Hematopoietic multipotent progenitor cell treated with erythropoietin and hydrocortisone succinate and interleukin-3 and kit ligand, for 8 days (in vitro differentiated cells): Measurements from ENCODE around the gene PLA2G4F.
A peak's percentile ranks its signal among the peaks of the same experiment; 100 is the strongest.

Experiments
- DNase-seq: peaks from one replicate; pipeline ENCODE4 v3.0.0-alpha.2; 2015

PLA2G4F gene

DNA sequence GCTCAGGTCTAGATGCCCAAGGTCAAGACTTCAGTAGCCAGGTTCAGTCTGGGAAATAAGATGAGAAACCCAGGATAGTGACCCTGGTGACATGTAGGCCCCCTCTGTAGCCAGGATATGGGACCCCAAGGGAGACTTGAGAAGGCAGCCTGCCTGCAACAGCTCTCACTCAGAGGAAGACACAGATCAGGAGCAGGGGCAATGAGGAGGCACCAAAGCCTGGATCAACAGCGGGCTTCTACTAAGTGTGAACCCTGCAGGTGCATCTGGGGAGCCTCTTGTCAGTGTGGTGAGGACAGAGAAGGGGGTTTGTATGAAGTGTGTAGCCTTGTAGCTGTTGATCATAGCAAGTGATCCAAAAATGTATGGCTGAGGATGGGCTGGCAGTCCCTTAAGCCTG is 25.4 kb downstream of the PLA2G4F start:
- no peak for DNase-seq

DNA sequence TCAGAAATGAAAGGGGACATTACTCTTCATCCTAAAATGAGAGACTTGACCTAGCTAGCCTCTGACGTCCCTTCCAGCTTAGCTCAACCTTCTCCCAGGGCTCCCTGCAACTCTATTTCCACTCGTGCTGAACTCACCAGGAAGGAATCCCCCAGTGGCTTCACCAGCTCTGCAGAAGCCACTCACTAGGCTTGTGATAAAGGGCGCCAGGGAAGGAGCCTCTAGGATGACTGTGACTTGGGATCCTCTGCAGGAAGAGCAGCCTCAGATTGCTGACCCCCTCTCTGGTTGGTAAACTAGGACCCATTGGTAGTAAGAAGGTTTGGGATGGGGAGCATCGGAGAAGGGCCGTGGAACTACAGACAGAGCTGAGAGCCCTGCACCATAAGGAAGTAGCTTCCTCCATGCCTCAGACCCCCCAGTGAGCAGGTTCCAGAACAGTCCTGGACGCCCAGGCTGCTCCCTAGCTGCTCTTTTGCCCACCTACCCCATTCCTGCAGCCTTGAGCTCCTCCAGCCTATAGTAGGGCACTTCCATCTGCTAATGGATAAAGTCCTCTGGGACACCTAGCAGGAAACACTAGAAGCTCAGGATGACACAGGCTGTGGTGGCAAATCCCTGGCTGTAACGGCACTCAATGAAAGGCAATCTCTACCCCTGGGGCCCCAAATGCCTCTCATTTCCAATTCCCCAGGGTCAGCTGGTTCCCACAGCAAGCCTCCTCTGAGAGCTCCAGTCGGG is 26.0 kb downstream of the PLA2G4F start:
- no peak for DNase-seq

DNA sequence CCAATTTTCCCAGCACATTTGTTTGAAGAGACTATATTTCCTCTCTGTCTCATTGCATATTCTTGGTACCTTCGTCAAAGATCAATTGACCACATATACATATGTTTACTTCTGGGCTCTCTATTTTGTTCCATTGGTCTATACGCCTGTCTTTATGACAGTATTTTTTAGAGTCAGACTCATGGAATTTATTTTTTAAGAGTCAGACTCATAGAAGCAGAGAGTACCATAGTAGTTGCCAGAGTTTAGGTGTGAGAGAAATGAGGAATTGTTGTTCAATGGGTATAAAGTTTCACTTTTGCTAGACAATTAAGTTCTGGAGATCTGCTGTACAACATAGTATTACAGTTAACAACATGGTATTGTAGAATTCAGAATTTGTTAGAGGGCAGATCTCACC is 27.1 kb downstream of the PLA2G4F start:
- DNase-seq, result no peak

DNA sequence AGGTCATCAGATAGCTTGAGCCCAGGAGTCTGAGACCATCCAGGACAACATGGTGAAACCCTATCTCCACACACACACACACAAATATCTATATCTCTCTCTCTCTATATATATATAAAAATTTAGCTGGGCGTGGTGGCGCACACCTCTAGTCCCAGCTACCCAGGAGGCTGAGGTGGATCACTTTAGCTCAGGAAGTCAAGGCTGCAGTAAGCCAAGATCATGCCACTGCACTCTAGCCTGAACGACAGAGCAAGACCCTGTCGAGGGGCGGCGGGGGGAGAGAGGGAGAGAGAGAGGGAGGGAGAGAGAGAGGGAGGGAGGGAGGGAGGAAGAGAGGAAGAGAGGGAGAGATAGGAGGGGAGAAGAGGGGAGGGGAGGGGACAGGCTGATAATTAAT is 28.0 kb downstream of the PLA2G4F start:
- DNase-seq, result no peak

DNA sequence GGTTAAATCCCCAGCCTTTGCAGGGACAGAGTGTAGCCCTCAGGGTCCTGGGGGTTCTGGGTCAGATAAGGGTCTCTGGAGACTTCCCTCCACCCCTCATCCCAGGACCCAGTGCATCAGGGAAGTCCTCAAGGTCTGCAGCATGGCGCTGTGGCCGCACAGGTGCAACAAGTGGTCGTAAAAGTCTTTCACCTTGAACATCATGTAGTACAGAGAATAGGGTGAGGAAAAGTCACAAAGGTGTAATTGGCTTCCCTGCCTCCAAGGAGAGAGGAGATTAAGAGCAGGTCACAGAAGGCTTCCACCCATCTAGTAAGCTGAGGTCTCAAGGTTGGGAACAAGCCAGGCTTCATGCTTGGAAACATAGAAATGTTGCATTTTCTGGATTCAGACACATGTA is 32.9 kb downstream of the PLA2G4F start:
- no peak for DNase-seq

DNA sequence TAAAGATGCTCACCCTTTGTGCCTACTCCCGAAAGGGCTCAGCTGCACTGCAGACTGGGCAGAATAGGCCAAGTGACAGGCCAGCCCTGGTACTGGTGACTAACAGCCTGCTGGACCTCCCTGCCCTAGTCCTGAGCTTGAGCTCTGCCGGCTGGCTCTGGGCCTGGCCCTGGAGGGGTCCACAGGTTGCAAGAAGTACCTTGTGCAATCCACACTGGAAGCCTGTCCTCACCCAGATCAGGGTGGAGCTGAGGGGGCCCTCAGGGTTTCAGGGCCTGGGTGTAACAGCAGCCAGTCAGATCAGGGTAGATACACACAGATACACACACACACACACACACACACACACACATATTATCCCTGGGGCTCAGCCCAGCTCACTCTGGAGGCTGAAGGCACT is 34.8 kb downstream of the PLA2G4F start:
- DNase-seq, result no peak

DNA sequence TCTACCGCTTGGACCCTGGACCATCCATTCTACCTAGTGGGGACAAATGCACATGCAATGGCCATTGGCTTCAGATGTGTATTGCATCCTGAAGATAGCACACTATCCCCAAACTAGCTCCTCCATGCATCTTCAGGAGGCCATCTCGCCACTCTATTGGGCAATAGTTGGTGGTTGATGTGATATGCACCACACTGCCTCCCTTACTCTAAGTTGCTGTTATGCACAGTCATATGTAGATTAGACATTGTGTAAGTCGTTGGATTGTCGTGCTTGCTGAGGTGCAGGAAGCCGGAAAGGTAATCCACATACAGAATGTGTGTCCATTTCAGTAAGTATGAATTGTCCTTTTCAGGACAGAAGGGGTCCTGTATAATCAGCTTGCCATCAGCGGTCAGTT is 35.4 kb downstream of the PLA2G4F start:
- DNase-seq, result peak; percentile 27

DNA sequence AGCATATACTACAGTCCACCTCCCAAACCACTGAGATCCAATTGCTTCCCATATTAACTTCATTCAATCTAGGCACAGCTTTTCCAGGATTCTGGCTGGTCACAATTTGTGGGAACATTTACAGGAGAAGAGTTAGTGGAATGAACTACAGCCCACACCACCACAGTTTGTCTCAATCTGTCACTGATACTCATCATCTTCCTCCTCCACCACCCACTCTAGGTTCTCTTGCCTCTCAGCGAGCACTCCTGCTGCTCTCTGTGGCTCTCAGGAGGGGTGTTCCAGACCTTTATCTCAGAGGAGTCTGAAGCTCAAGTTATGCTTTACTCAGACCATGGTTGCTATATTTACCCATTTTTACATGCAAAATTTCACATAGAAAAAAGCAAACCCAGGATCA is 36.2 kb downstream of the PLA2G4F start:
- DNase-seq, result no peak

DNA sequence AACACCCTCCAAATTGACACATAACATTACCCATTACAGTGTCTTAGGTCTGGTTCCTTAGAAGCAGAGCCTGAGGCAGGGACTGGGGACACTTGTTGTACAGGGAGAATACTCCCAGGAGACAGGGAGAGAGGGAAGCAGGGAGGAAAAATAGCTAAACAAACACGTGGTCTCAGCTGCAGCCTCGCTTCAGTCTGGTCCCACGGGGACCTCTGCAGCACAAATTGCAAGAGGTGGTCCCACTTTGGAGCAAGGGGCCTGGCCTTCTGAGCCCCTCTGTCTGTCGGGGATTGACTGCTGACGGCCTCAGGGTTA is 37.0 kb downstream of the PLA2G4F start:
- DNase-seq, result no peak

DNA sequence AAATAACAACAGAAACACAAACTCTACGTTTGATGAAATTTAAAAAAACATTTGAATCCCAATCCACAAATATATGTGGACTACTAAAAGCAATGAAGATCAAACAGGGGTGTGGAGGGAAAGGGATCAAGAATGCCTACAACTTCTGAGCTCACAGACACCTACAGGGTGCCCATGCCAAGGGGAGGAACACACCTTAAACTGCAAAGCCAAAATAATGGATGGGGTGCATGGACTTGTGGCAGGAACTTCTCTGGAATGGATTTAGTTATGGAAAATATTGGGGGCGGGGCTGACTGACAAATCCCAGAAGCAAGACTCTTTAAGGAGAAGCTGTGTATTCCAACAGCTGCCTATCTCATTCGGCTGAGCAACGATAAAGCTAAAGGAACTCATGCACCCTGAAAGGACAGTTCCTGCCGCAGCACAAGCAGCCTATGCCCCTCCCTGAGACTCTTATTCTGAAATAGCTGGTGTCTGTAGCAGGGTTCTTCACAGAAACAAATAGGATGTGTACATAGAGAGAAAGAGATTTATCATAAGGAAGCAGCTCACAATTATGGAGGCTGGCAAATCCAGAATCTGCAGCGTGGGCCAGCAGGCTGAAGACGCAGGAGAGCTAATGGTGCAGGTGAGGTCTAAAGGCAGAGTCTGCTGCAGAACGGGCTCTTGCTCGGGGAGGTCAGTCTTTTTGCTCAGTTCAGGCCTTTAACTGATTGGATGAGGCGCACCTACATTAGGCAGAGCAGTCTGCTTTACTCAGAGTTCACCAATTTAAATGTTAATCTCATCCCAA is 37.6 kb downstream of the PLA2G4F start:
- DNase-seq, result peak; percentile 14

DNA sequence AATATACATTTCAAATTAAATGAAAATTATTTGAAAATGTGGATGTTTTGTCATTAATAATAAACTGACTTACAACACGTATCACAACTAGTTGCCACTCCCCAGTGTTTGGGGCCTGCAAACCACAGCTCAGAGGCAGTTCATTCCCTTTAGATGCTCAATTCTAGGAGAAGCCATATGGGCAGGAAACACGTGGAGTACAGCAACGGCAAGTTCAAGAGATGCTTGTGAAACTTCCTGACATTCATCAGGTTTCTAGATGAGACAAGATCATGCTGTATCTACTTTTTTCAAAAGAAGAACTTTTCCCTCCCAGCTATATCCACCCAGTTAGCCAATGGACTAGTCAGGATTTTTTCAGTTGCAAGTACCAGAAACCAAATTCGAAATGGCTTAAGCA is 44.5 kb downstream of the PLA2G4F start:
- DNase-seq, result peak; percentile 16

DNA sequence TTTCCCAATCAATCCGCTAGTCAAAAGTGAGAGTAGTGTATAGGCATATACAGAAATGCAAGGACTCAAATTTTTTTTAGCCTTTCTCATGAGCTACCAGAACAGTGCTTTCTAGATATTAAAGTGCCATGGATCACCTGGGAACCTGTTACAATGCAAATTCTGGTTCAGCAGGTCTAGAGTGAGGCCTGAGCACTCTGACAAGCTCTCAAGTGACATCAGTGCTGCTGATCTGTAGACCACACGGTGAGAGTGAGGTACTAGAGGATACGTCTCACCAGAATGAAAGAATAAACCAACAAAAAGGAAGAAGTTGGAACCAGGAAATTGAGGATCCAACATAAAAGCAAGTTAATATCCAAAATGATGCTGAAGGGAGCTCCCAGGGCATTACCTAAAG is 46.1 kb downstream of the PLA2G4F start:
- no peak for DNase-seq

DNA sequence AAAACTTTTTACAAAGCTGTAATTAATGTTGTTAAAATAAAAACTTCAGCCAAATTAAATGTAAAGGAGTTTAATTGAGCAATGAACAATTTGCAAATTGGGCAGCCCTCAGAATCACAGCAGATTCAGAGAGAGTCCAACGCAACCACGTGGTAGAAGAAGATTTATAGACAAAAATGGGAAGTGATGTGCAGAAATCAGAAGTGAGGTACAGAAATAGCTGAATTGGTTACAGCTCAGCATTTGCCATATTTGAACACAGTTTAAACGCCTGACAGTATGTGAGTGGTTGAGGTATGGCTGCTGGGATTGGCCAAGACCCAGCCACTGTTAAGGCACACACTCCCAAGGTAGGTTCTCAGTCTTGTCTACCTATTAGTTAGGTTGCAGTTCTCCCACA is 47.6 kb downstream of the PLA2G4F start:
- DNase-seq, result no peak

DNA sequence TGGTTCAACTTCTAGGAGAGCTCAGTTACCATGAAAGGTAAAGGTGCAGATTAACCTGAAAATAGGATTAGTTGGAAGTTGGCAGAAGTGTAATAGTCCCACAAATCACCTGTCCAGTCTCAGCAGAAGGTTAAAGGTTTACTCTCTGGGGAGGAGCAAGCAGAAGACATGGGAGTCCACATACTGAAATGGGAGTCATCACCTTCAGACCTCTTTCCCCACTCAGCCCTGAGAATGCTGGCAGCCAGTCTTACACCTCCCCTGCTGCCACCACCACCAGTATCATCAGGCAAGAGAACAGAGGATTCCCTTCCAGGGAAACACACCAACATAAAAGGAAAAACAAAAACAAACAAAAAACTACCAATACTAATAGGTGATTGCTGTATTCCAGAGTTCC is 48.2 kb downstream of the PLA2G4F start:
- no peak for DNase-seq

DNA sequence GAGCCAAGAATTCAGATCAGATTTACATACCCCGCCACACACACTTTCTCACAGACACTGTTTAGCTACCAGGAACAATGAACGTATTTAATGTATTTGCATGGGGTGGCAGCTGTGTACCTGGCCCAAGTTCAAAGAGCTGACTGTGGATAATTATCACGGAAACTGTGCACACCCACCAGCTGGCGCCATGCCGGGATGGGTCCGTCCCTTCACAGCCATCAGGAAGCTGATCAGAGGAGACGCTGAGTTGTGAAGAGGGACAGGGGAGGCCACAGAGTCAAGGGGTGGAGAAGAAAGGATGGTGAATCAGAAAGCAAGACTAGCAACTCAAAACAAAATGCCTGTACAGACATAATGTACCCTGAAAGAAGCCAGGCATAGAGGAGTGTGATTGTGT is 49.0 kb downstream of the PLA2G4F start:
- DNase-seq, result peak; percentile 5

DNA sequence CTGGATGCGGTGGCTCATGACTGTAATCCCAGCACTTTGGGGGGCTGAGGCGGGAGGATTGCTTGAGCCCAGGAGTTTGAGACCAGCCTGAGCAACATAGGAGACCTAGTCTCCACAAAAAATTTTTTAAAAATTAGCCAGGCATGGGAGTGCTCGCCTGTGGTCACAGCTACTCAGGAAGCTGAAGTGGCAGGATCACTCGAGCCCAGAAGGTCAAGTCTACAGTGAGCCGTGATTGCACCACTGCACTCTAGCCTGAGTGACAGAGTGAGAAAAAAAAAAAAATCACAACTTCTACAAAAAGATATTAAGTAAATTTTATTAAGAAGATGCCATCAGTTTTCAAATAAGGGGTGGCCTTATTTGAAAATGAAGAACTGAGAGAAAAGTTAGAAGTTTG is 50.1 kb downstream of the PLA2G4F start:
- no peak for DNase-seq

DNA sequence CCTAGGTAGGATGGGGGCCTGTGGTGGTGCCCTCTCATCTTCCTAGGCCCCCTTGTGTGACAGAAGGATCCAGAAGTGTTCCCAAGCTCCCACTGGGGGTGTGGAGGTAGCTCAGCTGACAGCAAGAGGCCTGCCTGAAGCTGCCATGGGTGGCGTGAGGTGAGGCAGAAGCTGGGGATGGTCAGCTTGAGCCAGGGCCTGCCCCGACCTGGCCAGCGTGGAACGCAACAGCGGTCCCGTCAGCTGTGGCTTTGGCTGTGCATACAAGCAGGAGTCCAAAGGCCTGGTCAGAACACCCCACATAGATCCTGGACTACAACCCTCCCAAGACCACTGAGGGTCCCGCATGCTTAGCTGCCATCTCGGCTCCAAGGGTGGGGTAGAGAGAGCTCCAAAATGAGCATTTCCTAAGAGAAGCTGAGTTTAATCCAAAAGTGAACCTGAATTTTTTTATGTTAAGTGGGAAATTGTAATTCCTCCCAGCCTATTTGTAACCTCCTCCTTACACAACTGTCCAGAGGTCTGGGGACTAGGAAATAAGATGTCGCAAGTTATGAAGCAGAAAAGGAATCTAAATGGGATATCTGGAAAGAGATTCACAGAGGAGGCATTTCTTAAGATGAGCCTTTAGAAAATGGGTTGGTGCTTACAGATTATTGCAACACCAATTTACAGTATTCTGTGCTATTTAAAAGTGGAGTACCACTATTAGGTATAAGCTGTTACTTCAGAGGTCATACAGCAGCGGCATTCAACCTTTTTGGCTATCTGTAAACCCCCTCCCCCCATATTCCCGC is 52.1 kb downstream of the PLA2G4F start:
- DNase-seq, result no peak

DNA sequence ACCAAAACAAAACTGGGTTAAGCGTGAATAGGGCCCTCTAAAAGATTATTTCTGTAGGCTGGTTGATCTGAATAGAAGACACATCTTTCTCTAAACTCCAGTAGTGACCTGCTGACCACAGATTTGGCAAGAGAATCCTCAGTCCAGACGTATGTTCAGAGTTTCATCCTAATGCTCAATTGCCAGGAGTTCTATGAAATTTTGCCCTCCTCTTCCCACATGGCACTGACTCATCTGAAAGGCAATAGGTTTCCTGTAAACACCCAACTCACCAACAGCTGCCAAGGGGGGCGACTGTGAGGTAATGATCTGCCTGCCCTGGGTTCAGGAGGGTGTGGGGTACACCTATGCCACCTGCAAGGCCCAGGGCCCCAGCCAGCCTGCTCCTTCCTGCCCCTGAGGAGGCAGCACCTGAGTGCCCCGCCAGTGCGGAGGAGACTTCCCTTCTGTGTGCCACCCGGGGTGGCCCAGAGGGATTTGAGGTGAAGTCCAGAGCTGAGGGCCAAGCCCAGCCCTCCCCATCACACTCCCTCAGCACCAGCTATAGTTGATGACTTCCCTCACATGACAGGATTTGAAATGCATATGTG is 53.7 kb downstream of the PLA2G4F start:
- no peak for DNase-seq

DNA sequence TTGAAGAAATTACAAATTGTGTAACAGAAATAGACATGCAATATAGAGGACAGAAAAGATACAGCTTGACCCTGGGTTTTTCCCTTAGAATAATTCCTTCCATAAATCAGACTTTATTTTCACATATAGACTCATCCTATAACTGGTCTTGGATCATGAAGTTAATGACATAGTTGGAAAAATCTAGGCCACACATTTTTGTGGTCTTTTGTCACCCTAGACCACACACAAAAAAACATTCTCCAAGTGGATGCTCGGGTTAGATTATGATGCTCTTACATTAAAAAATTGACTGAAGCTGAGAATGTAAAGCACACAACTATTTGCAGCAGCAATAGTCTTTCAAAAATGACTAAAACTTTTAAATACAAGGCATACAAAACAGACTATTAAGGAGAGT is 54.6 kb downstream of the PLA2G4F start:
- no peak for DNase-seq

DNA sequence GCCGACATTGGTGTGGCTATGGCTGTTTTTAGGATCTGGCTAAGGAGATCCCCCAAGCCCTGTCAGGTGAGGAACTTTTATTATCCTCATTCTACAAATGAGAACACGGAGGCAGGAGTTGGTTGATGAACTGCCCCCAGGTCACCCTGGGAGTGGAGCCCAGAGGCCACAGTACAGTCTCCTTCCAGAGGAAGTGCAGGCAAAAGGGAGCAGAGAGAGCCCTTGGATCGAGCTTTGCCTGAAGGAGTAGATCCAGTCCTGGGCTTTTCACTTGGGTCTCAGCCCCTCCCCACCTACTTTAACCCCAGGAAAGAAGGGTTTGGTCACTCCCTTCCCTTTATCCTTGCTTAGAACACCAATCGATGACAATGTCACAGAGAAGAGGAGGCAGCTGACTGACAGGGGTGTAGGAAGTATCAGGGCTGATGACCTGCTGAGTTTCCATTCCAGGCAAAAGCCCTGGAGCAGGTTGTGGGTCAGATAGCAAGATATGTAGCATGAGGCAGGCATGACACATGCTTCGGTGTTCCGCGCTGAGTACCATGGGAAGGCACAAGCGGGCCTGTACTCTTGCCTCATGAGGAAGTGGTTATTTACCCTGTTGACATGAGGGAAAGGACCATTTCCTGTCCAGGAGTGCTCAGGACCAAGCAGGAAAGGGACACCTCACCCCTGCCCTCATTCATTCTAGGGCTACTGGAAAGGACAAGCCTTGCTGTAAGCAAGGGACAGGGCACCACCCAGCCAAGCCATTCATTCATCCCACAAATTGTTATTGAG is 56.2 kb downstream of the PLA2G4F start:
- no peak for DNase-seq

DNA sequence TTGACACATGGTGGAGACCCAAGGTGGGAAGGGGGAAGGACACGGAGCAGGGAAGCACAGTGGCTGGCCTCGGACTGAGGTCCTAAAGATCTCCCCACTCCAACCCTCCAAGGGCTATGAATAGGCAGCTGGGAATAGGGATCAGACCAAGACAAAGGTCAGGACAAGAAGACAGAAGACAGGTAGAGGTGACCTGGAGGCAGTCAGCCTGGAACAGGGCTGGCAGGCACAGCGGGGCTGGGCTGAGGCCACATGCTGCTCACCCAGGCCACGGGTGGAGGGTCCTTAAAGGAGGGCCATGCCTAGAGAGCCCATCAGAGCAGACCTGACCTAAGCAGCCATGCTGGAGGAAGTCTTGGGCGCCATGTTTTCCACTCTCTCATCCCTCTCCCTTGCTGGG is 59.4 kb downstream of the PLA2G4F start:
- DNase-seq, result no peak

DNA sequence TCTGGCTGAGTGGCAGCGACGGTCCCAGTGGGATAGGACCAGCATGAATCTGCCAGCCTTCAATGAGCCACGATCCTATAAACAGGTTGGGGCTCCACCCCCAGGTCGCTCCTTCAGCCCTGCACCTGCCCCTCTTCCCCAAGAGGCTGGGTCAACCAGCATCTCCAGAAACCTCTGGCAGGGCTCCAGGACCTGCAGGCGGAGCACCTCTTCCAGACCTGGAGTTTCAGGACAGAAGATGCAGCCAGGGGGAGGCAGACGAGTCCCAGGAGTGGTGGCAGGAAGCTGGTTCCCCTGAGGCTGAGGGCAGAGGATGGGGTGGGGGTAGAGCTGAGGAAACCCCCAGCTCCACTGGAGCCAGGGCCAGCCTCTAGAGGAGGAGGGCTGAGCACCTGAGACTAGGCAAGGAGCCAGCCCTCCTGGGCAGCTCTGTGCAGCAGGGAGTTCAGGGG is 61.9 kb downstream of the PLA2G4F start, which contains the start of gene PLA2G4D:
Gene PLA2G4D, minus strand, starts transcription at position 51 of the 452 bp plus-strand sequence. CDS start 103 bp downstream, outside the sequence.
- DNase-seq, result no peak
